Left kidney (tissue), 2 donors: ENCODE results near the gene CASP12. TPM values are rescaled to one million over a fixed set of nuclear protein-coding genes. Genes with fewer than 3 reads are reported as not detected.

Experiments used
- DNase-seq: peaks from one replicate; pipeline ENCODE4 v3.0.0-alpha.2; 2013
- polyA plus RNA-seq: library from polyadenylated mRNA; unstranded; fragments of 120-200 nt; gene quantifications from one replicate; pipeline ENCODE4 v1.2.1, GENCODE V29; 2013; ENCODE audit not compliant: insufficient read length

The CASP12 gene
- polyA plus RNA-seq, 1 donor, result 0.65 TPM

GRCh38 chr11:104837969-104838639 is 60.2 kb downstream of the CASP12 start:
- DNase-seq, result no peak

- no peak for DNase-seq
These were observed 61.6 kb downstream of the CASP12 start for GRCh38 chr11:104836691-104837090.

Other genes starting within 250 kb of the CASP12 start
- 20.1 TPM for gene CASP4, start 70.1 kb upstream of the CASP12 start, polyA plus RNA-seq
- gene CASP5, start 124.7 kb upstream of the CASP12 start, polyA plus RNA-seq, result not detected
- gene CASP1, start 136.7 kb upstream of the CASP12 start, polyA plus RNA-seq, result 3.1 TPM
- 0.70 TPM for gene CARD16, start 146.9 kb upstream of the CASP12 start, polyA plus RNA-seq
- gene CARD18, start 241.3 kb upstream of the CASP12 start, polyA plus RNA-seq, result not detected